HCT116 (cell line): ENCODE data around the gene SSBP1. TPM values are rescaled to one million over a fixed set of nuclear protein-coding genes. Genes with fewer than 3 reads are reported as not detected.

Experiments
- ATAC-seq: fragments of 200-7000 bp; cut with Tn5 transposase; 2 replicates; pipeline ENCODE4 v1.9.1; 2020; ENCODE audit warnings: mild to moderate bottlenecking, moderate library complexity
- BruUV-seq: library from RNA; stranded (reverse); fragments of 400-500 nt; replicated peaks from 2 replicates; lab custom pipeline; 2021; lab: Mats Ljungman, UMichigan
- CTCF ChIA-PET: fragments of 300-600 bp; sonication (Branson Sonifier 250); formaldehyde crosslinking; loops from one replicate; lab custom pipeline; 2021; ENCODE audit warnings: antibody characterized with exemption; lab: Charles Lee
- POLR2A ChIA-PET: fragments of 300-600, 350-600 bp; sonication (Branson Sonifier 250); formaldehyde crosslinking; loops from one replicate; lab custom pipeline; 2021; ENCODE audit warnings: antibody characterized with exemption; lab: Charles Lee
- RAD21 ChIA-PET, 2 experiments: fragments of 300-600 bp; sonication (Branson Sonifier 250); formaldehyde crosslinking; loops; one replicate each; lab custom pipeline; 2023; ENCODE audit warnings: low total read pairs in 2 of 2; ENCODE audit not compliant: uncharacterized antibody in 2 of 2, unreplicated experiment in 2 of 2, low non-redundant PET in 1 of 2; lab: Charles Lee
- DNase-seq: peaks from one replicate; pipeline ENCODE4 v3.0.0-alpha.2; 2010; ENCODE audit warnings: low read depth, low spot score
- H2AFZ ChIP-seq: fragments of 200-600 bp; shearing (Covaris generic), sonication (generic); 2 replicates; pipeline ENCODE4 v1.6.1; 2017; ENCODE audit warnings: low read depth, mixed run types, mixed read lengths, antibody characterized with exemption, low read length; ENCODE audit not compliant: poor library complexity, severe bottlenecking
- H3K27ac ChIP-seq: 2 replicates; pipeline ENCODE4 v1.5.1; 2012; ENCODE audit warnings: low read depth, low read length
- H3K27me3 ChIP-seq: fragments of 200-600 bp; sonication (generic); 2 replicates; pipeline ENCODE4 v1.6.1; 2016; ENCODE audit warnings: mixed run types, low read length, mixed read lengths; ENCODE audit not compliant: insufficient read depth
- H3K36me3 ChIP-seq, 2 experiments: fragments of 200-500 bp in 1 of 2; fragments of 200-600 bp in 1 of 2; sonication (Bioruptor generic) in 1 of 2; sonication (generic) in 1 of 2; 2 replicates each; pipeline versions ENCODE4 v1.5.1 to v1.6.1; 2014 to 2016; ENCODE audit warnings: low read length in 2 of 2, inconsistent platforms in 1 of 2, mixed read lengths in 1 of 2, mixed run types in 1 of 2; ENCODE audit not compliant: insufficient read depth in 2 of 2, control insufficient read depth in 1 of 2
- H3K4me1 ChIP-seq, 2 experiments: fragments of 200-600 bp in 1 of 2; sonication (generic) in 1 of 2; 2 replicates each; pipeline versions ENCODE4 v1.5.1 to v1.6.1; 2012 to 2017; ENCODE audit warnings: low read length in 2 of 2, inconsistent platforms in 1 of 2, mild to moderate bottlenecking in 1 of 2, mixed read lengths in 1 of 2, mixed run types in 1 of 2, moderate library complexity in 1 of 2; ENCODE audit not compliant: insufficient read depth in 2 of 2, control insufficient read depth in 1 of 2
- H3K4me2 ChIP-seq: fragments of 200-600 bp; sonication (generic); 2 replicates; pipeline ENCODE4 v1.6.1; 2017; ENCODE audit warnings: mixed run types, low read length, mixed read lengths
- H3K4me3 ChIP-seq, 2 experiments: fragments of 200-600 bp in 1 of 2; sonication (generic) in 1 of 2; replicated peaks in 1 of 2; 2 replicates each; pipeline ENCODE4 v1.5.1; 2011 to 2016; ENCODE audit warnings: low read length in 2 of 2, control low read depth in 1 of 2, low read depth in 1 of 2, mild to moderate bottlenecking in 1 of 2, mixed read lengths in 1 of 2, mixed run types in 1 of 2
- H3K79me2 ChIP-seq: fragments of 200-600 bp; sonication (generic); 2 replicates; pipeline ENCODE4 v1.6.1; 2017; ENCODE audit warnings: mild to moderate bottlenecking, mixed run types, low read length, moderate library complexity, mixed read lengths; ENCODE audit not compliant: insufficient read depth
- H3K9ac ChIP-seq: fragments of 200-600 bp; sonication (generic); 2 replicates; pipeline ENCODE4 v1.6.1; 2016; ENCODE audit warnings: low read length, mixed read lengths
- H3K9me2 ChIP-seq: fragments of 200-600 bp; sonication (generic), shearing (Covaris generic); 2 replicates; pipeline ENCODE4 v1.6.1; 2017; ENCODE audit warnings: mixed run types, mild to moderate bottlenecking, moderate library complexity; ENCODE audit not compliant: insufficient read depth
- H3K9me3 ChIP-seq, 2 experiments: fragments of 200-500 bp in 1 of 2; fragments of 200-600 bp in 1 of 2; sonication (Bioruptor generic) in 1 of 2; sonication (generic) in 1 of 2; 2 replicates each; pipeline ENCODE4 v1.6.1; 2014 to 2017; ENCODE audit warnings: low read length in 2 of 2, mixed read lengths in 2 of 2, inconsistent platforms in 1 of 2, low read depth in 1 of 2, mild to moderate bottlenecking in 1 of 2, mixed run types in 1 of 2, moderate library complexity in 1 of 2; ENCODE audit not compliant: control insufficient read depth in 1 of 2, insufficient read depth in 1 of 2
- H4K20me1 ChIP-seq: fragments of 200-600 bp; sonication (generic), shearing (Covaris generic); 2 replicates; pipeline ENCODE4 v1.6.1; 2017; ENCODE audit warnings: mixed run types, mild to moderate bottlenecking, moderate library complexity; ENCODE audit not compliant: insufficient read depth
- ATF3 ChIP-seq: IDR thresholded peaks from 2 replicates; pipeline ENCODE4 v1.6.1; 2012
- CBX3 ChIP-seq: IDR thresholded peaks from 2 replicates; pipeline ENCODE4 v1.6.1; 2012; ENCODE audit warnings: low read depth
- CEBPB ChIP-seq: IDR thresholded peaks from 2 replicates; pipeline ENCODE4 v1.6.1; 2012; ENCODE audit warnings: low read depth
- CTCF ChIP-seq, 3 experiments: fragments of 200-600 bp in 1 of 3; sonication (generic) in 1 of 3; IDR thresholded peaks in 2 of 3; conservative IDR thresholded peaks in 1 of 3; 2 replicates each; pipeline ENCODE4 v1.5.1; 2012 to 2017; ENCODE audit warnings: low read depth in 2 of 3, low read length in 2 of 3, antibody characterized with exemption in 1 of 3, borderline replicate concordance in 1 of 3, control low read depth in 1 of 3, mild to moderate bottlenecking in 1 of 3, mixed read lengths in 1 of 3, mixed run types in 1 of 3, moderate library complexity in 1 of 3; ENCODE audit not compliant: insufficient read depth in 1 of 3
- ELF1 ChIP-seq: IDR thresholded peaks from 2 replicates; pipeline ENCODE4 v1.6.1; 2012; ENCODE audit warnings: low read depth, borderline replicate concordance
- EZH2 ChIP-seq: fragments of 200-600 bp; sonication (generic); IDR thresholded peaks from 2 replicates; pipeline ENCODE4 v1.6.1; 2017; ENCODE audit warnings: antibody characterized with exemption, mixed run types
- EZH2phosphoT487 ChIP-seq: fragments of 200-600 bp; IDR thresholded peaks from 2 replicates; pipeline ENCODE4 v1.6.1; 2018; ENCODE audit warnings: antibody characterized with exemption, borderline replicate concordance
- FOSL1 ChIP-seq: IDR thresholded peaks from 2 replicates; pipeline ENCODE4 v1.6.1; 2012; ENCODE audit warnings: low read depth
- JUND ChIP-seq: IDR thresholded peaks from 2 replicates; pipeline ENCODE4 v1.6.1; 2012
- MAX ChIP-seq: IDR thresholded peaks from 2 replicates; pipeline ENCODE4 v1.6.1; 2012
- POLR2A ChIP-seq: IDR thresholded peaks from 2 replicates; pipeline ENCODE4 v1.7.0; 2011; ENCODE audit warnings: borderline replicate concordance; ENCODE audit not compliant: insufficient read depth, insufficient read length; ENCODE audit errors: extremely low read depth
- POLR2AphosphoS5 ChIP-seq: IDR thresholded peaks from 2 replicates; pipeline ENCODE4 v1.6.1; 2011; ENCODE audit warnings: mild to moderate bottlenecking, low read depth, low read length, moderate library complexity
- RAD21 ChIP-seq: IDR thresholded peaks from 2 replicates; pipeline ENCODE4 v1.6.1; 2012; ENCODE audit warnings: low read depth, mild to moderate bottlenecking
- SP1 ChIP-seq: IDR thresholded peaks from 2 replicates; pipeline ENCODE4 v1.6.1; 2012; ENCODE audit warnings: low read depth
- TCF7L2 ChIP-seq: IDR thresholded peaks from 2 replicates; pipeline ENCODE4 v1.7.0; 2011; ENCODE audit warnings: borderline replicate concordance, inconsistent platforms; ENCODE audit not compliant: insufficient read depth, insufficient read length; ENCODE audit errors: extremely low read depth
- YY1 ChIP-seq: IDR thresholded peaks from 2 replicates; pipeline ENCODE4 v1.6.1; 2011; ENCODE audit warnings: low read length, low read depth, moderate library complexity, mild to moderate bottlenecking; ENCODE audit not compliant: insufficient replicate concordance; ENCODE audit errors: extremely low read depth
- ZBTB33 ChIP-seq: IDR thresholded peaks from 2 replicates; pipeline ENCODE4 v1.6.1; 2011; ENCODE audit warnings: mild to moderate bottlenecking, low read length, moderate library complexity; ENCODE audit not compliant: insufficient replicate concordance; ENCODE audit errors: extremely low read depth
- ZNF274 ChIP-seq: fragments of 200-500 bp; sonication (Bioruptor generic); IDR thresholded peaks from 2 replicates; pipeline ENCODE4 v1.6.1; 2014; ENCODE audit warnings: mild to moderate bottlenecking, low read depth, low read length, inconsistent platforms
- intact Hi-C: fragments of 100-400 bp; cut with micrococcal nuclease; formaldehyde crosslinking; loops from 2 replicates; pipeline ENCODE4 v1.10.0; 2022
- total RNA-seq: library from RNA; stranded (reverse); gene quantifications from one replicate; pipeline ENCODE4 v1.2.1, GENCODE V29; 2021; ENCODE audit not compliant: unreplicated experiment

SSBP1 gene
- total RNA-seq, 1 experiment from 2014 or later: 171 TPM

- no peak for TF ChIP-seq CBX3
- TF ChIP-seq POLR2AphosphoS5: no peak
- TF ChIP-seq SP1: no peak
- no peak for TF ChIP-seq TCF7L2
- TF ChIP-seq CTCF (IDR thresholded peaks at IDR 0.05 in 2 of 3, conservative IDR thresholded peaks at IDR 0.05 in 1 of 3; ENCODE audit: borderline replicate concordance in 1 of 3, insufficient read depth in 1 of 3, low read depth in 2 of 3, low read length in 2 of 3): no peak
- TF ChIP-seq POLR2A: no peak
- no peak for TF ChIP-seq ATF3
- no peak for TF ChIP-seq MAX
- TF ChIP-seq ZNF274: no peak
- TF ChIP-seq EZH2: no peak
- no peak for TF ChIP-seq ZBTB33
- no peak for TF ChIP-seq CEBPB
- TF ChIP-seq EZH2phosphoT487: no peak
- TF ChIP-seq ELF1: no peak
- TF ChIP-seq YY1: no peak
- TF ChIP-seq RAD21: no peak
- no peak for TF ChIP-seq JUND
- TF ChIP-seq FOSL1: no peak
- no peak overlapping the region for H3K4me2 ChIP-seq
- H3K36me3 ChIP-seq: no peaks in the 10 kb centered on the region
- no peaks in the 10 kb centered on the region for H3K9me2 ChIP-seq
- no peak overlapping the region for H3K27ac ChIP-seq
- POLR2A ChIA-PET: no interaction called here
- no peak overlapping the region for H3K4me3 ChIP-seq
- H3K79me2 ChIP-seq: no peaks in the 10 kb centered on the region
- CTCF ChIA-PET: interaction anchor here (0.9 kb wide), 1 partner anchor 9 kb away, joined by 3 read pairs; the partner anchor contains the start of gene SSBP1
- intact Hi-C loops: no loop called here
- no peaks in the 10 kb centered on the region for H3K4me1 ChIP-seq
- DNase-seq: no peak
- RAD21 ChIA-PET: no interaction called here
- no peak overlapping the region for H3K9ac ChIP-seq
- H3K9me3 ChIP-seq: no peaks in the 10 kb centered on the region
- H4K20me1 ChIP-seq: no peaks in the 10 kb centered on the region
- BruUV-seq: no TSS peak
- H3K27me3 ChIP-seq: peaks cover 5% of the 10 kb centered on the region; the same call in 1 of the 2 replicates
- ATAC-seq: no peak
- no peak overlapping the region for H2AFZ ChIP-seq
These were observed 9.1 kb upstream of the SSBP1 start for GRCh38 chr7:141729020-141729419.
